Lower leg skin (tissue), 3 donors: ENCODE data around the gene ADAT1.

ENCODE experiments used
- POLR2A ChIP-seq, 2 donors: fragments of 450-650 bp; IDR thresholded peaks; one replicate each; pipeline ENCODE4 v1.6.1; 2016 to 2017; ENCODE audit warnings: antibody characterized with exemption in 2 of 2, mild to moderate bottlenecking in 1 of 2, moderate library complexity in 1 of 2
- TF ChIP-seq, protein P1 (sequence below), 3 donors: fragments of 450-650 bp; IDR thresholded peaks; one replicate each; pipeline ENCODE4 v1.5.1; 2016; ENCODE audit warnings: antibody characterized with exemption in 3 of 3, mild to moderate bottlenecking in 3 of 3, moderate library complexity in 2 of 3

DNA sequence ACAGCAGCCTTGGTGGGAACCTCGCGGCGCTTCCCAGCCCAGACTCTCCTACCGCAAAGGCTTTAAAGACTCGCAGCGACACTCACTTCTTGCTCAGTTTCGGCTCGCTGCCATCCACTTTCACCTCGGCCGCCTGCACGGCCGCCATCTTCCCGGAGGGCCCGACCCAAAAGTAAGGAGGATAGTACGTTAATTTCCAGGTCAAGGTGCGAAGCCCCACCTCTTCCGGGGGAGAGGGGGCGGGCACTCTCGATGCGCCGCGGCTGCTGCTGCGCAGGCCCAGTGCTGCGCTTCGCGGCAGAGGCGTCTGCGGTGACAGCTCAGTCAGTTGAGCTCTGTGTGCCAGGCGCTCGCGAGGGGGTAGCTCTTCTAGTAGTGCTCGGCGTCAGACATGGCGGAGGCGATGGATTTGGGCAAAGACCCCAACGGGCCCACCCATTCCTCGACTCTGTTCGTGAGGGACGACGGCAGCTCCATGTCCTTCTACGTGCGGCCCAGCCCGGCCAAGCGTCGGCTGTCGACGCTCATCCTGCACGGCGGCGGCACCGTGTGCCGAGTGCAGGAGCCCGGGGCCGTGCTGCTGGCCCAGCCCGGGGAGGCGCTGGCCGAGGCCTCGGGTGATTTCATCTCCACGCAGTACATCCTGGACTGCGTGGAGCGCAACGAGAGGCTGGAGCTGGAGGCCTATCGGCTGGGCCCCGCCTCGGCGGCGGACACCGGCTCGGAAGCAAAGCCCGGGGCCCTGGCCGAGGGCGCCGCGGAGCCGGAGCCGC lies 24.6 kb upstream of the ADAT1 start, which contains the start of the genes KARS1 and TERF2IP:
- TF ChIP-seq, protein P1, sequence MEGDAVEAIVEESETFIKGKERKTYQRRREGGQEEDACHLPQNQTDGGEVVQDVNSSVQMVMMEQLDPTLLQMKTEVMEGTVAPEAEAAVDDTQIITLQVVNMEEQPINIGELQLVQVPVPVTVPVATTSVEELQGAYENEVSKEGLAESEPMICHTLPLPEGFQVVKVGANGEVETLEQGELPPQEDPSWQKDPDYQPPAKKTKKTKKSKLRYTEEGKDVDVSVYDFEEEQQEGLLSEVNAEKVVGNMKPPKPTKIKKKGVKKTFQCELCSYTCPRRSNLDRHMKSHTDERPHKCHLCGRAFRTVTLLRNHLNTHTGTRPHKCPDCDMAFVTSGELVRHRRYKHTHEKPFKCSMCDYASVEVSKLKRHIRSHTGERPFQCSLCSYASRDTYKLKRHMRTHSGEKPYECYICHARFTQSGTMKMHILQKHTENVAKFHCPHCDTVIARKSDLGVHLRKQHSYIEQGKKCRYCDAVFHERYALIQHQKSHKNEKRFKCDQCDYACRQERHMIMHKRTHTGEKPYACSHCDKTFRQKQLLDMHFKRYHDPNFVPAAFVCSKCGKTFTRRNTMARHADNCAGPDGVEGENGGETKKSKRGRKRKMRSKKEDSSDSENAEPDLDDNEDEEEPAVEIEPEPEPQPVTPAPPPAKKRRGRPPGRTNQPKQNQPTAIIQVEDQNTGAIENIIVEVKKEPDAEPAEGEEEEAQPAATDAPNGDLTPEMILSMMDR (IDR thresholded peaks at IDR 0.05): no peak
- peak in 1 of 2 donors; percentile 89 for TF ChIP-seq POLR2A (IDR thresholded peaks at IDR 0.05)
